ENCODE data around the gene FLVCR1. TPM values are rescaled to one million over a fixed set of nuclear protein-coding genes. Genes with fewer than 3 reads are reported as not detected.

FLVCR1 gene
- polyA plus RNA-seq, 10 donors: 4.1 to 14.1 (median 8.6) TPM

DNA sequence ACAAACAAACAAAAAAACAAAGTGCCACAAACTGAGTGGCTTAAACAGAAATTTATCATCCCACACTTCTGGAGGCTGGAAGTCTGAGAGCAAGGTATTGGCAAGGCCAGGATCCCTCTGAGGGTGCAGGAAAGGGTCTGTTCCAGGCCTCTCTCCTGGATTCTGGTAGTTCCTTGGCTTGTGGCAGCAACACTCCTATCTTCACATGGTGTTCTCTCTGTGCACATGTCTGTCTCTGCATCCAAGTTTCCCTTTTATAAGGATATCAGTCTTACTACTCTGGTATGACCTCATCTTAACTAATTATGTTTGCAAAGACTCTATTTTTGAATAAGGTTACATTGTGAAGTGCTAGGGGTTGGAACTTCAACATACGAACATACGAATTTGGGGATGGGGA lies 87.0 kb downstream of the FLVCR1 start:
- DNase-seq: no peak

DNA sequence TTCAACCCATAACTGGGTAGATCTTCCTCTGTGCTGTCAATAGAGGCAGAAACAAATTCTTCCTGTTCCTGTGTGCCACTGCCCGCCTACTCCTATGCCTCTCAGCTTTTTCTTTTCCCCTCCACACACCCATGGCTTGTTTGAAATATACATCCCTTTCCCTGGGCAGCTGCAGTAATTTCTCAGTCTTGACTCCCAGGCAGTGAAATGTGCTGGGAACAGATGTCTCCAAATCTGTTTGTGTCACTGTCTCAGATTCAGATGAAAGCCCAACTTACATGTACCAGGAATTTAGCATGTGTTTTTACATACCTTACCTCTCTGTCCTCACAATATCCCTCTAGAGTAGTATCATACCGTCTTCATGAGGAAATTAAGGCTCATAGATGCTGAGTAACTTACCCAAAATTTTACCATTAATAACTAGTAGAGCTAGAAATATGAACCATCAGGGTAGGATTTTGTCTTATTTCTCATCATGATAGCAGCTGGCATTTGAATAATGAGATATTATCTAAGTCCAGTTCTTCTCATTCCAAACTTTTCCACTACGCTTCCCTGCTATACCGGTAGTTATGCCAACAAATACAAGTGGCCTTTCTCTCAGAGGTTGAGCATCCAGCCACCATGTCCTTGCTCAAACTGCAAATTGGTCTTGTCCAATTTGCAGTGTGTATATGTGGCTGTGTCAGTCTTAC lies 87.5 kb downstream of the FLVCR1 start:
- no peak for DNase-seq

DNA sequence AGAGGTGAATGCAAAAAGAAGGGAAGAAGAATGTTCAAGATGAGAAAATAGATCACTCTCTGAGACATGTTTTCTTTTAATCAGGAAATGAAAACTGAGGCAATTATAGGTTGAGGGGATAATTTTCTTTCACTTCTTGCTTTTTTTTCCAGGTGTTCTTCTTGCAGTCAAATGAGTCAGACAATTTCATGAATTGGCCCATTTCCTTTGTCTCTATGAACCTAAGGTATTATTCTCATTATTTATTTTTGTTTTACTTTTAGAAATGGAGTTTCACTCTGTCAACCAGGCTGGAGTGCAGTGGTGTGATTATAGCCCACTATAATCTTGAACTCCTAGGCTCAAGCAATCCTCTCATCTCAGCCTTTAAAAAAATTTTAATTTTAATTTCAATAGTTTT lies 88.8 kb downstream of the FLVCR1 start:
- DNase-seq: no peak

Other genes with a start within 250 kb of the FLVCR1 start
- 100 to 1,000 TPM in 2 of 10 donors, 10 to 100 TPM in 7, 1 to 10 TPM in 1; 8.1 to 157 (median 28.3) TPM for gene ATF3, start 249.5 kb upstream of the FLVCR1 start, polyA plus RNA-seq (ENCODE audit: insufficient read length in 10 of 10)
- gene BATF3, start 158.4 kb upstream of the FLVCR1 start, polyA plus RNA-seq (ENCODE audit: insufficient read length in 10 of 10): 1 to 10 TPM in 8 of 10 donors, under 1 TPM in 2; 0.94 to 2.7 (median 1.6) TPM
- gene NSL1, start 66.5 kb upstream of the FLVCR1 start, polyA plus RNA-seq (ENCODE audit: insufficient read length in 10 of 10): 10 to 100 TPM; 30.5 to 36.4 (median 32.6) TPM
- gene TATDN3, start 66.4 kb upstream of the FLVCR1 start, polyA plus RNA-seq (ENCODE audit: insufficient read length in 10 of 10): 10 to 100 TPM in 8 of 10 donors, 1 to 10 TPM in 2; 8.8 to 11.9 (median 10.9) TPM
- gene SPATA45, start 10.6 kb upstream of the FLVCR1 start, polyA plus RNA-seq (ENCODE audit: insufficient read length in 10 of 10): under 1 TPM in 3 of 10 donors, not detected in 7; 0.33 to 0.48 (median 0.48) TPM
- gene VASH2, start 92.3 kb downstream of the FLVCR1 start, polyA plus RNA-seq (ENCODE audit: insufficient read length in 10 of 10): 10 to 100 TPM; 40.6 to 56.7 (median 46.5) TPM
- gene ANGEL2, start 157.6 kb downstream of the FLVCR1 start, polyA plus RNA-seq (ENCODE audit: insufficient read length in 10 of 10): 10 to 100 TPM; 21.9 to 37.5 (median 27.9) TPM
- gene RPS6KC1, start 193.0 kb downstream of the FLVCR1 start, polyA plus RNA-seq (ENCODE audit: insufficient read length in 10 of 10): 10 to 100 TPM; 16.8 to 24.3 (median 20.2) TPM